ENCODE results near the gene OTOL1.

The OTOL1 gene

DNA sequence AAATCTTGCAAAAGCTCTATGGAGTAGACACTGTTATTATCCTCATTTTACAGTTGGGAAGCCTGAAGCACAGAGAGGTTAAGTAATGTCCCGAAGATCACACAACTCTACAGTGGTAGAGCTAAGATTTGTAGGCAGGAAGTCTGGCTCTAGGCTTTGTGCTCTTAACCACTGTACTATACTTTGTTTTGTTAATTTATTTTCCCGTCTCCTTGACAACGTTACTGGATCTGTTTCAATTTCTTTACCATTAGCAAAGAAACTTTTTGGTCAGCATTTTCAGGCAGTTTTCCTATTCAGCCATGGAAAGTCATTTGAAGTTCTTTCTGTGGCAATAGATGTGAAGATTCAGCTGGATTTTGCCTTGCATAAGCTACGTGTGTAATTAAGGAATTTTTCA is 51.7 kb downstream of the OTOL1 start:
- no peak for DNase-seq

DNA sequence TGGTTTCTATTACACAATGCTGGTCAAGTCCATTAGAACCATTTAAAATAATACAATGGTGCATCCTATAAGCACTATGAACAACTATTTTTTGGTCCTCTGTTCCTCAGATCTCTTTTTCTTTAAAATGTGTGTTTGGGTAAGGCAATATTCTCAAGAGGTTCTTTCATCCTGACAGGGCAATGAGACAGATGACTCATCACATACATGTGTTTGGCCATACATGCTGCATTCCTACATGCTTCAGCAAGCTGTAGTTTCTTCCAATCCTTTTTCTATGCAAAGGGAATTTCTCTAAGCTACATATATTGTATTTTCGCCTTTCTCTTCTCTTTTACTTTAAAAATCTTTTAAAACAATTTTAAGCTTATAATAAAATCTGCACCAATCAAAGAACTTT is 52.7 kb downstream of the OTOL1 start:
- DNase-seq, result no peak

DNA sequence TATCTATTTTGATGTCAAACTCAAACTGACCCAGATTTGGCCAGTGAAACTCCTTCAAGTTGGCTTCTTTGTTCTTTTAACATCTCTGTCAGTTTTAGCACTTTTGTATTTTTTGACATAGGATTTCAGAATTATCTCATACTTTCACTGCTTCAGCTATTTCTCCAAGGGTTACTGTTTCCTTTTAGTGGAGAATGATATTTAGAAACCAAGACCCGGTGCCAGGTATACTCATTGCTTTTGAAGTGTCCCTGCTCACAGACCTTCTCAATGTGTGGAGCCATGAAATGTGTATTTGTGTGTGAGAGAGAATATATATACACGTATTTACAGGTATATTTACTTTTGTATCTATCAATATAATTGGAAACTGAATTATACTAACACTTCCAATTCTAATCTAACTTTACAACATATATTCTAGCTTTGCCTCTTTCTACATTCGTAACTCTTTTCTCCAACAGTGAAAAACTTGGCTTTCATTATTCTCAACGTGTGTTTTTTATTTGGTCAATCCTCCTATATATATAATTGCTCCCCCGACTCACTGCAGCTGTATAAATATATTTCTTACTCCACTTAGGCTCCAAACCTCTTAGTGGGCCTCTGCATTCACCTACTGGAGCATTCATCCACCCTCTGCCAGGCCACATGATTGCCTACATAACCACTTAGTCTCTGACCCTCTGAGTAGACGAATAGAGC is 54.0 kb downstream of the OTOL1 start:
- DNase-seq, result no peak

DNA sequence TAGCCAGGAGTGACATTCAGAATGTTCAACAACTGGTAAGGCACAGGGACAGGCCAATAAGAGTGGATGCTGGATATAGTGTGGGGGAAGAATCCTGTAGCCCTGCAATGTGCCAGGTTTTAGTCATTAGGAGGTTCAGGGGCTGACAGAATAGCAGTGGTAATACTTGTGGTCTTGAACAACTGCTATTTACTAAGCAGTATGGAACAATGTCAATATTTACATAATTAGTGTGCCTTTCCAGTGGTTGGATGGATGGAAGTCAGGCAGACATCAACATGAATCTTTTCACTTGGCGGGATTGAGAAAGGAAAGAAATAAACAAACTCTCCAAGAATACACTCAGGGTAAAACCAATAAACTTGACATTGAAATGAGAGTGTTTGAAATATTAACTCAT is 55.1 kb downstream of the OTOL1 start:
- no peak for DNase-seq

DNA sequence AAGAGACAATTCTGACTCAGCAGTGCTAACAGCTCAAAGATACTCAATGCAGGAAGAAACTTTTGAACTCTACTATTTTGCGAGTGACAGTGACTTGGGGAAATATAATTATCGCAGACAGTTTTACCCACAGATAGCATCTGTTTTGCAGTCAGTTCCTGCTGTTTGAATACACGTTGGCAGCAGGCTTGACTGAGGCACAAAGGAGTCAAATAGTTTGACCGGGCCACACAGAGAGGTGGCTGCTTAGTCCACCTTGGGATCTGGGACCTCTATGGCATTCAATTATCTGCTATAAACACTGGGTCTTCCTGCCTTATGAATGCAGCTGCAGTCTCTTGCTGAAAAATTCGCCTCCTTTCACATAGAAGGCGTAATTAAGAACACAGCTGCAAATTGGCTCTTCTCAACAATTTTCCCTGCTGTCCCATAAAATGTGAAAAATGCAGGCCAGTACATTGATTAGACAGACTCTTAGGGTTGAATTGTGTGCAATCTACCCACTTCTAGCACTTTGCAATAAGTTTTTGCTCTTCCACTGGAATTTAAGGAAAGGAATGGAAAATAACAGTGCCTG is 56.5 kb downstream of the OTOL1 start:
- no peak for DNase-seq

Data from midbrain (tissue), 1 donor.